ENCODE results near the gene ZACN.

DNA sequence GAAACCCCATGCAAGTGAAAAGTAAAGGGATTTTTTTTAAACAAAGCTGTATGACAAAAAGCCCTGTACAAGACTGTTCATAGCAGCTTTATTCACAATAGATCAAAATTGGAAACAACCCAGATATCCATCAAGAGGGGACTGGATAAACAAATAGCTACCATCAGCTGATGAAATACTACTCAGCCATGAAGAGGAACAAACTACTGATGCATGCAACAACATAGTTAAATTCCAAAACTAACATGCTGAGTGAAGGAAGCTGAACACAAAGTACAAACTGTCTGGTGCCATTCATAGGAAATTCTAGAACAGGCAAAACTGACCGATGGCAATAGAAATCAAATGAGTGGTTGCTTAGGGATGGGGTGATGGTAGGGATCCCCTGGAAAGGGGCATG lies 46.9 kb downstream of the ZACN start:
- TF ChIP-seq EZH2 (IDR thresholded peaks at IDR 0.05; ENCODE audit: borderline replicate concordance) (no peak), EZH2phosphoT487 (IDR thresholded peaks at IDR 0.05; ENCODE audit: low read depth, severe bottlenecking, unreplicated experiment) (no peak)
- TF ChIP-seq, protein P1, sequence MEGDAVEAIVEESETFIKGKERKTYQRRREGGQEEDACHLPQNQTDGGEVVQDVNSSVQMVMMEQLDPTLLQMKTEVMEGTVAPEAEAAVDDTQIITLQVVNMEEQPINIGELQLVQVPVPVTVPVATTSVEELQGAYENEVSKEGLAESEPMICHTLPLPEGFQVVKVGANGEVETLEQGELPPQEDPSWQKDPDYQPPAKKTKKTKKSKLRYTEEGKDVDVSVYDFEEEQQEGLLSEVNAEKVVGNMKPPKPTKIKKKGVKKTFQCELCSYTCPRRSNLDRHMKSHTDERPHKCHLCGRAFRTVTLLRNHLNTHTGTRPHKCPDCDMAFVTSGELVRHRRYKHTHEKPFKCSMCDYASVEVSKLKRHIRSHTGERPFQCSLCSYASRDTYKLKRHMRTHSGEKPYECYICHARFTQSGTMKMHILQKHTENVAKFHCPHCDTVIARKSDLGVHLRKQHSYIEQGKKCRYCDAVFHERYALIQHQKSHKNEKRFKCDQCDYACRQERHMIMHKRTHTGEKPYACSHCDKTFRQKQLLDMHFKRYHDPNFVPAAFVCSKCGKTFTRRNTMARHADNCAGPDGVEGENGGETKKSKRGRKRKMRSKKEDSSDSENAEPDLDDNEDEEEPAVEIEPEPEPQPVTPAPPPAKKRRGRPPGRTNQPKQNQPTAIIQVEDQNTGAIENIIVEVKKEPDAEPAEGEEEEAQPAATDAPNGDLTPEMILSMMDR (IDR thresholded peaks at IDR 0.05; ENCODE audit: poor library complexity) = no peak

Data from hepatocyte (in vitro differentiated cells).